Type B pancreatic cell (in vitro differentiated cells): Measurements from ENCODE around the gene PPWD1. TPM values are rescaled to one million over a fixed set of nuclear protein-coding genes. Genes with fewer than 3 reads are reported as not detected.
A peak's percentile ranks its signal among the peaks of the same experiment; 100 is the strongest.
"Not testable (repeated sequence)": the region's sequence is repeated elsewhere in the genome, so short reads cannot be mapped to it uniquely, and the experiment has no call there.

Source experiments
- DNase-seq: peaks from one replicate; pipeline ENCODE4 v3.0.0; 2021; ENCODE audit warnings: mixed read lengths; ENCODE audit not compliant: unreplicated experiment; ENCODE audit errors: extremely low spot score
- H3K27ac Mint-ChIP-seq: 2 replicates; pipeline ENCODE4 v1.8.0; 2021; ENCODE audit warnings: mild to moderate bottlenecking, mixed read lengths
- H3K27me3 Mint-ChIP-seq: 2 replicates; pipeline ENCODE4 v1.8.0; 2021; ENCODE audit warnings: mixed read lengths
- H3K36me3 Mint-ChIP-seq: 2 replicates; pipeline ENCODE4 v1.8.0; 2021; ENCODE audit warnings: mixed read lengths
- H3K4me1 Mint-ChIP-seq: one replicate; pipeline ENCODE4 v1.8.0; 2021; ENCODE audit warnings: mixed read lengths; ENCODE audit not compliant: unreplicated experiment
- H3K4me3 Mint-ChIP-seq: 2 replicates; pipeline ENCODE4 v1.8.0; 2021; ENCODE audit warnings: mild to moderate bottlenecking, mixed read lengths
- H3K9me3 Mint-ChIP-seq: 2 replicates; pipeline ENCODE4 v1.8.0; 2021; ENCODE audit warnings: mixed read lengths
- CTCF ChIP-seq: fragments of 200-600 bp; sonication (generic); conservative IDR thresholded peaks from 2 replicates; pipeline ENCODE4 v1.5.0; 2021; ENCODE audit warnings: antibody characterized with exemption, mild to moderate bottlenecking
- total RNA-seq: library from RNA; stranded (reverse); gene quantifications from 2 replicates; pipeline ENCODE4 v1.2.1, GENCODE V29; 2021; ENCODE audit warnings: low replicate concordance

Gene PPWD1
- total RNA-seq, 1 donor from 2014 or later = 40.4 TPM

- Mint-ChIP-seq H3K4me1 (no peaks in the 10 kb centered on the region), H3K36me3 (peaks cover 22% of the 10 kb centered on the region), H3K27ac (peak overlapping the region; percentile 42), H3K4me3 (peak overlapping the region; percentile 15), H3K27me3 (no peaks in the 10 kb centered on the region), H3K9me3 (no peaks in the 10 kb centered on the region)
- no peak for DNase-seq
- TF ChIP-seq CTCF = no peak
These were observed 48.4 kb downstream of the PPWD1 start for GRCh38 chr5:65611524-65611923.

GRCh38 chr5:65612298-65612907 is 49.3 kb downstream of the PPWD1 start:
- peak overlapping the region; percentile 42 for H3K27ac Mint-ChIP-seq
- no peak overlapping the region for H3K4me3 Mint-ChIP-seq
- no peaks in the 10 kb centered on the region for H3K9me3 Mint-ChIP-seq
- TF ChIP-seq CTCF = no peak
- no peak for DNase-seq
- no peaks in the 10 kb centered on the region for H3K4me1 Mint-ChIP-seq
- no peaks in the 10 kb centered on the region for H3K27me3 Mint-ChIP-seq
- peaks cover 19% of the 10 kb centered on the region for H3K36me3 Mint-ChIP-seq

- Mint-ChIP-seq H3K4me3 (no peak overlapping the region), H3K27ac (no peak overlapping the region), H3K4me1 (peaks cover 13% of the 10 kb centered on the region), H3K27me3 (no peaks in the 10 kb centered on the region), H3K36me3 (peaks cover 5% of the 10 kb centered on the region), H3K9me3 (no peaks in the 10 kb centered on the region)
- DNase-seq = no peak
- no peak for TF ChIP-seq CTCF
These were observed 56.9 kb downstream of the PPWD1 start for GRCh38 chr5:65620021-65620420.

GRCh38 chr5:65621961-65622360 is 58.9 kb downstream of the PPWD1 start:
- not testable (repeated sequence) for H3K36me3 Mint-ChIP-seq, H3K9me3 Mint-ChIP-seq, H3K27me3 Mint-ChIP-seq, DNase-seq, H3K27ac Mint-ChIP-seq
- Mint-ChIP-seq H3K4me1 (peaks cover 18% of the 10 kb centered on the region), H3K4me3 (peak overlapping the region; percentile 98)

- Mint-ChIP-seq H3K27ac (peak overlapping the region; percentile 96), H3K36me3 (no peaks in the 10 kb centered on the region), H3K27me3 (no peaks in the 10 kb centered on the region), H3K4me1 (peaks cover 18% of the 10 kb centered on the region), H3K9me3 (no peaks in the 10 kb centered on the region), H3K4me3 (peak overlapping the region; percentile 98)
- DNase-seq = no peak
- TF ChIP-seq CTCF = no peak
These were observed 60.4 kb downstream of the PPWD1 start for GRCh38 chr5:65623482-65623881.

GRCh38 chr5:65624025-65624570 is 61.0 kb downstream of the PPWD1 start, which contains the start of gene TRIM23:
Gene TRIM23 (minus strand): TSS chr5:65624333. CDS start chr5:65624274, 59 bp downstream.
- peak; percentile 41 for TF ChIP-seq CTCF
- H3K36me3 Mint-ChIP-seq = no peaks in the 10 kb centered on the region
- H3K27ac Mint-ChIP-seq = peak within 1 kb of the TSS; percentile 96
- peak within 1 kb of the TSS; percentile 98 for H3K4me3 Mint-ChIP-seq
- H3K4me1 Mint-ChIP-seq = peaks cover 18% of the 10 kb centered on the region
- no peaks in the 10 kb centered on the region for H3K27me3 Mint-ChIP-seq
- no peaks in the 10 kb centered on the region for H3K9me3 Mint-ChIP-seq
- peak; percentile 91 for DNase-seq
